ENCODE measurements around the gene TMEM198.

TMEM198 gene

DNA sequence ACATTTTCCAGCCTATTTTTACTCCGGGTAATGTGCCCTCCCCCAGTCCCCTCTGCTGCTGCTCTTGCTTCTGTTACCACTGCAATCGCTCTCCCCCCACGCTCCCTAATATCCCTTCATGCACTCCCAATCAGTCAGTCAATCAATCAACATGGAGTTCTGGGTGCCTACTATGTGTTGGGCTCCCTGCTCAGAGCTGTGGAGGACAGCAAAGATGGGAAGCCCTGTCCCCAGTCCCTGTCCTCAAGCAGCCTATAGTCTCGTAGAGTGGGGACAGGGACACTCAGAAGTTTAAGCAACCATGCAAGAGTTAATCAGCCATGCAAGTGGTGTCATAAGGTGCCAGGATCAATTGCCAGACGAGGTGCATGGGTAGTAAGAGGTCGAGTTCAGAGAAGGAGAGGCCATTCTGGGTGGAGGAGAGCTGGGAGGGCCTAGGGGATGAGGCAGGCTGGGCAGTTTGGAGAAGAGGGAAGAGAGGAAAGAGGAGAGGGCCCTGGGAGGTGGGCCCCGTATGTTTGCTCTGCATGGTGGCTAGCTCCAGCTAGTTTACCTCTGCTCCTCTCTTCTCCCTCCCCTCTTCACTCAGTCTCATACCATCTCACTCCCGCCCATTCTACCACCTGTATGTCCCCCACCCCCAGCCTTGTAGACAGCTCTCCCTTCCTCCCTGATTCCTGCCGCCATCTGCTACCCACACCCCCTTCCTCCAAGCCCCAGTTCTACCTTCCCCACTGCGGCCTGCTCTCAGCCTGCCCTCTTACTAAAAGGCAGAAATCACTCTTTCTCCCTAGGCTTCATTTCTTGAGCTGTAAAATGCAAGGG, 25.7 kb upstream of the TMEM198 start:
- peaks cover 20% of the 10 kb centered on the region for H3K4me1 ChIP-seq (ENCODE audit: control insufficient read depth, insufficient read depth, low read length)
- H3K27me3 ChIP-seq (ENCODE audit: control insufficient read depth in 1 of 2, insufficient read depth in 2 of 2, low read length in 2 of 2): peaks cover 4 to 13% of the 10 kb centered on the region in 2 donors
- H3K27ac ChIP-seq (ENCODE audit: low read length): no peak overlapping the region
- no peaks in the 10 kb centered on the region for H3K9me3 ChIP-seq (ENCODE audit: control insufficient read depth in 2 of 2, low read length in 2 of 2)
- H3K36me3 ChIP-seq (ENCODE audit: control insufficient read depth in 2 of 2, insufficient read depth in 2 of 2, low read length in 2 of 2): no peaks in the 10 kb centered on the region
- H3K4me3 ChIP-seq (ENCODE audit: low read length in 2 of 2): no peak overlapping the region
- H3K9ac ChIP-seq (ENCODE audit: low read length in 2 of 2): no peak overlapping the region

DNA sequence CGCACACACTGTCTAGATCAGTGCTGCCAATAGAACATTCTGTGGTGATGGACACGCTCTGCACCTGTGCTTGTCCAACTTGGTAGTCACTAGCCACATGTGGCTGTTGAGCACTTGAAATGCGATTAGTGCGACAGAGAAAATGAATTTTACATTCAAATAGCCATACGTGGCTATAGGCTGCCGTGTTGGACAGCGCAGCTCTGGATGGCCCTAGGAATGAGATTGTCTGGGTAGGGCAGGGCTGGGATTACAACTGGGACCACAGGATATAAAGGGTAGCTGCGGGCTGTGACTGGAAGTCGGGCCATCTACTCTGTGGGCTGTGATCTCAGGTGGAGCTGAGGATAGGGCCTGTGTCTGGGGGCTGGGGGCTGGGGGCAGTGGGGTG, 24.3 kb upstream of the TMEM198 start:
- H3K4me3 ChIP-seq (ENCODE audit: low read length in 2 of 2): no peak overlapping the region
- peaks cover 22% of the 10 kb centered on the region for H3K4me1 ChIP-seq (ENCODE audit: control insufficient read depth, insufficient read depth, low read length)
- peaks cover 8 to 11% of the 10 kb centered on the region in 2 donors for H3K27me3 ChIP-seq (ENCODE audit: control insufficient read depth in 1 of 2, insufficient read depth in 2 of 2, low read length in 2 of 2)
- H3K9me3 ChIP-seq (ENCODE audit: control insufficient read depth in 2 of 2, low read length in 2 of 2): no peaks in the 10 kb centered on the region
- H3K27ac ChIP-seq (ENCODE audit: low read length): no peak overlapping the region
- no peak overlapping the region for H3K9ac ChIP-seq (ENCODE audit: low read length in 2 of 2)
- H3K36me3 ChIP-seq (ENCODE audit: control insufficient read depth in 2 of 2, insufficient read depth in 2 of 2, low read length in 2 of 2): no peaks in the 10 kb centered on the region

GRCh38 chr2:219520079-219520478, 23.7 kb upstream of the TMEM198 start:
- Histone ChIP-seq H3K9me3 (ENCODE audit: control insufficient read depth in 2 of 2, low read length in 2 of 2) (no peaks in the 10 kb centered on the region), H3K9ac (ENCODE audit: low read length in 2 of 2) (no peak overlapping the region), H3K27me3 (ENCODE audit: control insufficient read depth in 1 of 2, insufficient read depth in 2 of 2, low read length in 2 of 2) (peaks cover 6 to 8% of the 10 kb centered on the region in 2 donors), H3K4me1 (ENCODE audit: control insufficient read depth, insufficient read depth, low read length) (peaks cover 22% of the 10 kb centered on the region), H3K36me3 (ENCODE audit: control insufficient read depth in 2 of 2, insufficient read depth in 2 of 2, low read length in 2 of 2) (no peaks in the 10 kb centered on the region), H3K27ac (ENCODE audit: low read length) (no peak overlapping the region), H3K4me3 (ENCODE audit: low read length in 2 of 2) (no peak overlapping the region)

DNA sequence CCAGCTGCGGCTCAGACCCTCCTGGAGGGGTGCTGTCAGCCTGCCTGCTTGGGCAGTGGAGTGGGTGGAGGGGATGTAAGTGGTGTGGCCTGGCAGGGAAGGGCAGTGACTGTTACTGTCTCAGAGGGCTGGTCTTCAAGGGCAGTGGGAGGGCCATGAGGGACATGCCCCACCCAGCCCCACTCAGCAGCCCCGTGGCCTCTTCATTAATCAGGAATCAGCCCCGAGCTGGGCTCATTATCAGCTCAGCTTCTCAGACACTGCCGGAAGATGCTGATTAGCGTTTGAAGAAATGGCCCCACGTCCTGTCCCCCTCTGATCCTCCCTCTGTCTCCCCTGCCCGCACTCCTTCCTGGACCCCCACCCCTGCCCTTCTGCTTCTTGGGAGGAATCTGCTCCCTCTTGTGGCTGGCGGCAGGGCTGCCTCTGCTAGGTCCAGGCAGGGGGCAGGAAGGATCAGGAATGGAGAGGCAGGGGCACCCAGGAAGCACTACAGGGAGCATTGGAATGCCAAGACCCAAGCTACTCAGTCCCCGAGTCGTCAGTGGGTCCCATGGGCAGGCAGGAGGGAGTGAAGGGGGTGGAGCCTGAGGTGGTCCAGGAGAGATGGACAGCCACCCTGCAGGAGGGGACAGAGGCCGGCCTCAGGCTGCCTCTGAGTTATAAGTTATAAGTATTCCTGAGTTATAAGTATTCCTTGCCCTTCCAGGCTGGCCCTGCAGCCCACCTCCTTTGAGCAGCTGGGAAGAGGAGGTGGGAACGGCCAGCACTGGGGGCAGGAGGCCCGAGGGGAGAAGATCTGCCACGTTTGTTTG, 22.6 kb upstream of the TMEM198 start:
- Histone ChIP-seq H3K9ac (ENCODE audit: low read length in 2 of 2) (no peak overlapping the region), H3K27me3 (ENCODE audit: control insufficient read depth in 1 of 2, insufficient read depth in 2 of 2, low read length in 2 of 2) (peaks cover 6% of the 10 kb centered on the region in 2 donors), H3K27ac (ENCODE audit: low read length) (peak overlapping the region; percentile 66), H3K36me3 (ENCODE audit: control insufficient read depth in 2 of 2, insufficient read depth in 2 of 2, low read length in 2 of 2) (no peaks in the 10 kb centered on the region), H3K9me3 (ENCODE audit: control insufficient read depth in 2 of 2, low read length in 2 of 2) (no peaks in the 10 kb centered on the region), H3K4me1 (ENCODE audit: control insufficient read depth, insufficient read depth, low read length) (peaks cover 22% of the 10 kb centered on the region), H3K4me3 (ENCODE audit: low read length in 2 of 2) (no peak overlapping the region)

DNA sequence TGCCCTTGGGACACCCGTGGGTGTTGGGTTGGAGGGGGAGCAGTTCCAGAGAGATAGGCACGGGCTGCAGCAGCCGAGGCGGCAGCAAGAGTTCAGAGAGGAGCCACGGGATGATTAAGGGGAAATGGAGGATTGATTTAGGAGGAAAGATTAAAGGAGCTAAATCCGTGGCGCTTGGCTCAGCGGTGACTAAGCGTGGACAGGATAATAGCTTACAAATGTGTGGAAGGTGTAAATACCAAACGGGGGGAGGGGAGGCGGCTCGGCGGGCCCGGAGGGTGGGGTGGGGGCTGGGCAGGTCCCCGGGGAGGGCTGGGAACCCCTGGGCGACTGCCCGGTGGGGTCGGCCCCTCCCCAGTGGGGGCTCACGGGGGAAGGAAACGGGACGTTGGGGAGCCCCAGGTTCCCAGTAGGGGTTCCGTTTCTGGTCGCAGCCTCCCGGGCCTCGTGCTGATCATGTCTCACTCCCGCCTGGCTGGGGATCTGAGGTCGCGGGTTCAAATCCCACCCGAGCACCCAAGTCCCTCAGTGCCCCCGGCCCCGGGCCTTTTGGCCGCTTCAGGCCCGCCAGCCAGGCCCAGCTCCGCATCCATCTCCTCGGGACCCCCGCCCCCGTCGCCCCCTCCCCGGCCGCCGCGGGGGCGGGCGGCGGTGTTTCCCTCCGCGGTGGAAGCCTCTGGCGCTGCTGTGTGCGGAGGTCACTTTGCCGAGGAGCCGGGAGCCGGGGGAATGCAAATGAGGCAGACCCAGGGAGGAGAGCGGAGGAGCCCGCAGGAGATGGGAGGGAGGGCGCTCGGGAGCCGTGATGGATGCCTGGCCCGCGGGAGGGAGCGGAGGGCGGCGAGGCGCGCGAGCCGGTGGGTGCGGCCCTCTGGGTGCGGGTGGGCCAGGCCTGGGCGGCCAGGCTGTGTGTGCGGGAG, 21.5 kb upstream of the TMEM198 start:
- H3K27ac ChIP-seq (ENCODE audit: low read length): peak overlapping the region; percentile 66
- no peaks in the 10 kb centered on the region for H3K9me3 ChIP-seq (ENCODE audit: control insufficient read depth in 2 of 2, low read length in 2 of 2)
- peak overlapping the region in 1 of 2 donors; percentile 46 for H3K9ac ChIP-seq (ENCODE audit: low read length in 2 of 2)
- H3K4me1 ChIP-seq (ENCODE audit: control insufficient read depth, insufficient read depth, low read length): peaks cover 27% of the 10 kb centered on the region
- peaks cover 3 to 9% of the 10 kb centered on the region in 2 donors for H3K27me3 ChIP-seq (ENCODE audit: control insufficient read depth in 1 of 2, insufficient read depth in 2 of 2, low read length in 2 of 2)
- no peaks in the 10 kb centered on the region for H3K36me3 ChIP-seq (ENCODE audit: control insufficient read depth in 2 of 2, insufficient read depth in 2 of 2, low read length in 2 of 2)
- H3K4me3 ChIP-seq (ENCODE audit: low read length in 2 of 2): peak overlapping the region; percentile 34 to 62

- peaks cover 3 to 11% of the 10 kb centered on the region in 2 donors for H3K27me3 ChIP-seq (ENCODE audit: control insufficient read depth in 1 of 2, insufficient read depth in 2 of 2, low read length in 2 of 2)
- peak overlapping the region; percentile 3 to 62 for H3K4me3 ChIP-seq (ENCODE audit: low read length in 2 of 2)
- H3K4me1 ChIP-seq (ENCODE audit: control insufficient read depth, insufficient read depth, low read length): peaks cover 27% of the 10 kb centered on the region
- peak overlapping the region; percentile 21 to 46 for H3K9ac ChIP-seq (ENCODE audit: low read length in 2 of 2)
- H3K36me3 ChIP-seq (ENCODE audit: control insufficient read depth in 2 of 2, insufficient read depth in 2 of 2, low read length in 2 of 2): no peaks in the 10 kb centered on the region
- peak overlapping the region; percentile 24 for H3K27ac ChIP-seq (ENCODE audit: low read length)
- H3K9me3 ChIP-seq (ENCODE audit: control insufficient read depth in 2 of 2, low read length in 2 of 2): no peaks in the 10 kb centered on the region
These were observed 20.7 kb upstream of the TMEM198 start for GRCh38 chr2:219523031-219523671.

DNA sequence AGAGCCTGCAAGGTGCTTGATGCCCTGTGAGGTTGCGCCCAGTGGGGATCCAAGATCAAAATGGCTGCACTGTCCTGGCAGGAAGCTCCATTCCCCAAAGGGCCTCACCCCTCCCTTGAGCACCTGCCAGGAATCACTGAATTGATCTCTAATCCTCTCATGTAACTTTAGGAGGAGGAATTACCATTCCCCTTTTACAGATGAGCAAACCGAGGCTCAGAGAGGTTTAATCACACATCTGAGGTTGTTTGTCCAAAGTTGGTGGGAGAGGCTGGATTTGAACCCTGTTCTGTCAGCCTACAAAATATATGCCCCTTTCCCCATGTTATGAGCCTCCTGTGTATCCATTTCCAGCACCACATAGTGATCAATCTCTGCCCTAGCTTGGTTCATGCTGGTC, 19.0 kb upstream of the TMEM198 start:
- Histone ChIP-seq H3K9ac (ENCODE audit: low read length in 2 of 2) (no peak overlapping the region), H3K36me3 (ENCODE audit: control insufficient read depth in 2 of 2, insufficient read depth in 2 of 2, low read length in 2 of 2) (no peaks in the 10 kb centered on the region), H3K27ac (ENCODE audit: low read length) (no peak overlapping the region), H3K4me1 (ENCODE audit: control insufficient read depth, insufficient read depth, low read length) (peaks cover 30% of the 10 kb centered on the region), H3K9me3 (ENCODE audit: control insufficient read depth in 2 of 2, low read length in 2 of 2) (no peaks in the 10 kb centered on the region), H3K4me3 (ENCODE audit: low read length in 2 of 2) (no peak overlapping the region), H3K27me3 (ENCODE audit: control insufficient read depth in 1 of 2, insufficient read depth in 2 of 2, low read length in 2 of 2) (peaks cover 8 to 17% of the 10 kb centered on the region in 2 donors)

- Histone ChIP-seq H3K27ac (ENCODE audit: low read length) (no peak overlapping the region), H3K9me3 (ENCODE audit: control insufficient read depth in 2 of 2, low read length in 2 of 2) (no peaks in the 10 kb centered on the region), H3K4me1 (ENCODE audit: control insufficient read depth, insufficient read depth, low read length) (peaks cover 35% of the 10 kb centered on the region), H3K36me3 (ENCODE audit: control insufficient read depth in 2 of 2, insufficient read depth in 2 of 2, low read length in 2 of 2) (no peaks in the 10 kb centered on the region), H3K9ac (ENCODE audit: low read length in 2 of 2) (no peak overlapping the region), H3K4me3 (ENCODE audit: low read length in 2 of 2) (no peak overlapping the region), H3K27me3 (ENCODE audit: control insufficient read depth in 1 of 2, insufficient read depth in 2 of 2, low read length in 2 of 2) (peaks cover 8 to 17% of the 10 kb centered on the region in 2 donors)
These were observed 18.1 kb upstream of the TMEM198 start for GRCh38 chr2:219525533-219526232.

DNA sequence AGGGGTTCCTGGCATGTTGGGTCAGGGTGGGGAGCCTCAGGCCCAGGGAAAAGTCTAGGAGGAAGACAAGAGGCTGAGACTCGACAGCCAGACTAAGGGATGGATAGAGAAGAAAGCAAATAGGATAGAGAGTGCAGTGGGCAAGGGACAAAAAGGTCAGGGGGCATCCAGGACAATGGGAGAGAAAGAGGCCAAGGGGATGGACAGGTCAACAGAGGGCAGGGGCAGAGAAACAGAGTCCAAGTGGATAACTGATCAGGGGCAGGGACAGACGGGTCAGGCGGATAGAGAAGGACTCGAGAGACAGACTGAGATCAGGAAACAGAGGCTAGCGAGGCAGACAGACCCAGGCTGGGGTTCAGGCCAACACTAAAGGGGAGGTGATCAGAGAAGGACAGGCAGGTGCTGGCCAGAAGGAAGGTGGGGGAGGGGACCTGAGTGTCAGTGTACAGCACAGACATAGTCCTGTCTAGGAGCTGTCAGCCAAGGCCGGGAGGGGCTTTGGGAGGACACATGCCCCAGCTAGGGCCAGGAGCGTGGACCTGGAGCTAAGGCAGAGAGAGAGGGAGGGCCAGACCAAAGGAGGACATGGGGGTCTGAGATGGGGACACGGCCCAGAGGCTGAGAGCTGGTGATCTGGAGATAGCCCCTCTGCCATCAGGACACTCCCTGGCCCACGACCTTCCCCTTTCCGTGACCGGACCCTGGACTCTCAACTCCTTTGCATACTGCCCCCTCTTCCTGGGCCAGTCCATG, 17.3 kb upstream of the TMEM198 start:
- H3K27me3 ChIP-seq (ENCODE audit: control insufficient read depth in 1 of 2, insufficient read depth in 2 of 2, low read length in 2 of 2): peaks cover 8 to 17% of the 10 kb centered on the region in 2 donors

More for the DNA sequence above, 17.3 kb upstream of the TMEM198 start:
- Histone ChIP-seq H3K27ac (ENCODE audit: low read length) (no peak overlapping the region), H3K4me1 (ENCODE audit: control insufficient read depth, insufficient read depth, low read length) (peaks cover 33% of the 10 kb centered on the region), H3K9ac (ENCODE audit: low read length in 2 of 2) (no peak overlapping the region), H3K36me3 (ENCODE audit: control insufficient read depth in 2 of 2, insufficient read depth in 2 of 2, low read length in 2 of 2) (no peaks in the 10 kb centered on the region), H3K4me3 (ENCODE audit: low read length in 2 of 2) (no peak overlapping the region), H3K9me3 (ENCODE audit: control insufficient read depth in 2 of 2, low read length in 2 of 2) (no peaks in the 10 kb centered on the region)

All from stomach smooth muscle (tissue), 2 donors.